OCI-LY7 (cell line): Measurements from ENCODE around the gene VSIR. TPM values are rescaled to one million over a fixed set of nuclear protein-coding genes. Genes with fewer than 3 reads are reported as not detected.

Experiments used
- Bru-seq: library from RNA; stranded (reverse); fragments of 400-500 nt; gene quantifications from one replicate; lab custom pipeline; 2021; lab: Mats Ljungman, UMichigan
- BruChase-seq, 2 experiments: library from RNA; stranded (reverse); fragments of 400-500 nt; gene quantifications; one replicate each; lab custom pipeline; 2021; lab: Mats Ljungman, UMichigan
- BruUV-seq: library from RNA; stranded (reverse); fragments of 400-500 nt; replicated peaks from 2 replicates; lab custom pipeline; 2021; lab: Mats Ljungman, UMichigan
- CTCF ChIA-PET: fragments of 300-600 bp; sonication (Branson Sonifier 250); formaldehyde crosslinking; loops from one replicate; lab custom pipeline; 2022; ENCODE audit warnings: antibody characterized with exemption; ENCODE audit not compliant: unreplicated experiment; lab: Charles Lee
- POLR2A ChIA-PET: fragments of 300-600 bp; sonication (Branson Sonifier 250); formaldehyde crosslinking; loops from one replicate; lab custom pipeline; 2022; ENCODE audit warnings: antibody characterized with exemption; lab: Charles Lee
- DNase-seq: peaks from one replicate; pipeline ENCODE4 v3.0.0-alpha.2; 2015; ENCODE audit warnings: low spot score
- H2AFZ ChIP-seq: fragments of 200-600 bp; sonication (generic), shearing (Covaris generic); 2 replicates; pipeline ENCODE4 v1.6.1; 2014; ENCODE audit warnings: mild to moderate bottlenecking, antibody characterized with exemption, low read length, moderate library complexity
- H3K27ac ChIP-seq: fragments of 200-600 bp; sonication (generic); 2 replicates; pipeline ENCODE4 v1.5.1; 2014; ENCODE audit warnings: mixed run types, low read depth, mild to moderate bottlenecking, moderate library complexity, low read length, inconsistent platforms; ENCODE audit not compliant: poor library complexity, severe bottlenecking
- H3K36me3 ChIP-seq: fragments of 200-600 bp; sonication (generic); 2 replicates; pipeline ENCODE4 v1.6.1; 2014; ENCODE audit warnings: mild to moderate bottlenecking, antibody characterized with exemption, low read length, moderate library complexity, mixed read lengths; ENCODE audit not compliant: insufficient read depth
- H3K4me1 ChIP-seq: fragments of 200-600 bp; sonication (generic); 2 replicates; pipeline ENCODE4 v1.5.1; 2014; ENCODE audit warnings: mild to moderate bottlenecking, low read length; ENCODE audit not compliant: insufficient read depth, poor library complexity, severe bottlenecking
- H3K4me2 ChIP-seq: fragments of 200-600 bp; sonication (generic); 2 replicates; pipeline ENCODE4 v1.6.1; 2014; ENCODE audit warnings: mild to moderate bottlenecking, low read length
- H3K4me3 ChIP-seq: fragments of 200-600 bp; sonication (generic); 2 replicates; pipeline ENCODE4 v1.5.1; 2014; ENCODE audit warnings: mild to moderate bottlenecking, low read depth, low read length; ENCODE audit not compliant: poor library complexity, severe bottlenecking
- H3K79me2 ChIP-seq: fragments of 200-600 bp; sonication (generic); 2 replicates; pipeline ENCODE4 v1.6.1; 2016; ENCODE audit warnings: low read depth, mild to moderate bottlenecking, low read length, moderate library complexity, mixed read lengths; ENCODE audit not compliant: insufficient read depth
- H3K9me2 ChIP-seq: fragments of 200-600 bp; sonication (generic); 2 replicates; pipeline ENCODE4 v1.6.1; 2016; ENCODE audit warnings: mild to moderate bottlenecking, low read length, mixed read lengths; ENCODE audit not compliant: insufficient read depth
- H3K9me3 ChIP-seq: fragments of 200-600 bp; sonication (generic); 2 replicates; pipeline ENCODE4 v1.6.1; 2014; ENCODE audit warnings: mild to moderate bottlenecking, mixed run types, low read length, mixed read lengths
- H4K20me1 ChIP-seq: fragments of 200-600 bp; sonication (generic); 2 replicates; pipeline ENCODE4 v1.6.1; 2014; ENCODE audit warnings: mild to moderate bottlenecking, antibody characterized with exemption, low read length, moderate library complexity, mixed read lengths; ENCODE audit not compliant: insufficient read depth
- EZH2phosphoT487 ChIP-seq: fragments of 200-600 bp; sonication (generic); IDR thresholded peaks from 2 replicates; pipeline ENCODE4 v1.6.1; 2018; ENCODE audit warnings: low read depth, borderline replicate concordance, mild to moderate bottlenecking, mixed run types, antibody characterized with exemption, low read length, moderate library complexity, mixed read lengths
- intact Hi-C: fragments of 100-400 bp; cut with micrococcal nuclease; formaldehyde crosslinking; loops from one replicate; pipeline ENCODE4 v1.10.0; 2022; ENCODE audit not compliant: unreplicated experiment
- long read RNA-seq: library from polyadenylated mRNA; stranded (forward); transcript quantifications from one replicate; pipeline ENCODE4 v2.0.0, GENCODE V29; 2022
- total RNA-seq, 2 experiments: library from RNA; depleted of rRNA in 1 of 2; stranded (reverse); fragments of >200 nt in 1 of 2; shearing (Covaris generic) in 1 of 2; gene quantifications; 2 replicates each; pipeline ENCODE4 v1.2.3, GENCODE V29; 2014 to 2022
- TF ChIP-seq, protein P1 (sequence below): fragments of 200-600 bp; sonication (generic); conservative IDR thresholded peaks from 2 replicates; pipeline ENCODE4 v1.5.1; 2014; ENCODE audit warnings: mild to moderate bottlenecking, antibody characterized with exemption, low read length, moderate library complexity, mixed read lengths

Gene VSIR
- total RNA-seq (2014; rRNA removed; shearing (Covaris generic)) (2.1 and 2.2 TPM in 2 replicates), total RNA-seq (2022) (4.9 and 9.0 TPM in 2 replicates), Bru-seq, nascent RNA (percentile 40 among the genes with signal in this experiment), BruChase-seq, experiment 1, labeled RNA remaining after a 6-hour chase (percentile 36 among the genes with signal in this experiment), BruChase-seq, experiment 2, labeled RNA remaining after a 2-hour chase (percentile 39 among the genes with signal in this experiment)
- long read RNA-seq, full-length matches to known transcripts = 22 of 24 reads
- long read RNA-seq, partial matches to known transcripts = 1 of 24 reads
- long read RNA-seq, other reads (novel, unspliced or antisense) = 1 of 24 reads

DNA sequence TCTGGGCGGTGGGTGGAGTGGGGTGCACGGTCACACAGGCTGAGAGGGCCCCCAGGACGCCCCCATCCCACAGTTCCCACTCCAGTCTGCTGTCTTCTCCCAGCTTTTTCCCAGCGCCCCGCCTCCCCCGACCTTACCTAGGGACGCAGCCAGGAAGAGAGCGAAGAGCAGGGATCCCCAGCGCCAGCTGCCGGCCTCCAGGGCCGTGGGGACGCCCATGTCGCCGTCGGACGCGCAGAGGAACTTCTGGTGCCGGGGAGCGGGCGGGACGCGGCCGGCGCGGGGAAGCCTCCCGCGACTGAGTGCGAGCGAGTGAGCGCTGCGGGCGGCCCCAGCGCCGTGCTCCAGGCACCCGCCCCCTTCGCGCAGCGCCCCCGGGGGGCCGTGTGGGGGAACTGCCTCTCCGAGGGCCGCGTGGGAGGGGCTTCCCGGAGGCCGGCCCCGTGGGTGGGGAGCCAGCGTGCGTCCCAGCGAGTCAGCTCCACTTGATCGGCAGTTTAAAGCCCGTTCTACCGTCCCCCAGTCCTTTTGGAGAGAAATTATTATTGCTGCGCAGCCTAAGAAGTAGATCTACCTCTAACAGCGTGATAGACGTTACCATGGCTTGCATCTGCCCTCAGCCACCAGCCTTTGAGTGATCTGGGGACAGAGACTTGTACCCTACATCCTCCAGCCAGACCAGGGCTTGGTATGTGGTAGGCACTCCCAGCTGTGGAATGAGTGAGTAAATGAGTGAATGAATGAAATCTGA, at the start of gene VSIR:
VSIR (minus strand) TSS at position 300 of the 751 bp plus-strand sequence; CDS start at position 219, 81 bp downstream.
- no TSS peak for BruUV-seq
- H3K4me3 ChIP-seq = peak within 1 kb of the TSS; percentile 70
- H4K20me1 ChIP-seq = no peaks in the 10 kb centered on the region
- peak within 1 kb of the TSS; percentile 94 for H3K4me2 ChIP-seq
- POLR2A ChIA-PET = interaction anchor here (0.6 to 2.0 kb wide), 8 partner anchors 19 to 97 kb away, joined by 3 to 8 read pairs (median 4); no protein-coding TSS in a partner anchor
- no peaks in the 10 kb centered on the region for H3K9me2 ChIP-seq
- peaks cover 68% of the 10 kb centered on the region for H3K4me1 ChIP-seq
- peak; percentile 89 for DNase-seq
- peak within 1 kb of the TSS; percentile 79 for H3K27ac ChIP-seq
- H3K36me3 ChIP-seq = no peaks in the 10 kb centered on the region
- TF ChIP-seq, protein P1, sequence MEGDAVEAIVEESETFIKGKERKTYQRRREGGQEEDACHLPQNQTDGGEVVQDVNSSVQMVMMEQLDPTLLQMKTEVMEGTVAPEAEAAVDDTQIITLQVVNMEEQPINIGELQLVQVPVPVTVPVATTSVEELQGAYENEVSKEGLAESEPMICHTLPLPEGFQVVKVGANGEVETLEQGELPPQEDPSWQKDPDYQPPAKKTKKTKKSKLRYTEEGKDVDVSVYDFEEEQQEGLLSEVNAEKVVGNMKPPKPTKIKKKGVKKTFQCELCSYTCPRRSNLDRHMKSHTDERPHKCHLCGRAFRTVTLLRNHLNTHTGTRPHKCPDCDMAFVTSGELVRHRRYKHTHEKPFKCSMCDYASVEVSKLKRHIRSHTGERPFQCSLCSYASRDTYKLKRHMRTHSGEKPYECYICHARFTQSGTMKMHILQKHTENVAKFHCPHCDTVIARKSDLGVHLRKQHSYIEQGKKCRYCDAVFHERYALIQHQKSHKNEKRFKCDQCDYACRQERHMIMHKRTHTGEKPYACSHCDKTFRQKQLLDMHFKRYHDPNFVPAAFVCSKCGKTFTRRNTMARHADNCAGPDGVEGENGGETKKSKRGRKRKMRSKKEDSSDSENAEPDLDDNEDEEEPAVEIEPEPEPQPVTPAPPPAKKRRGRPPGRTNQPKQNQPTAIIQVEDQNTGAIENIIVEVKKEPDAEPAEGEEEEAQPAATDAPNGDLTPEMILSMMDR = peak; percentile 87
- TF ChIP-seq EZH2phosphoT487 = no peak
- intact Hi-C loops = loop anchor here (1.0 to 5.0 kb wide), 4 partner anchors 26 to 61 kb away; no protein-coding TSS in a partner anchor
- no peaks in the 10 kb centered on the region for H3K79me2 ChIP-seq
- H3K9me3 ChIP-seq = no peaks in the 10 kb centered on the region
- H2AFZ ChIP-seq = peak within 1 kb of the TSS; percentile 66; the same call in 1 of the 2 replicates
- CTCF ChIA-PET = interaction anchor here (0.7 to 1.6 kb wide), 4 partner anchors 25 to 128 kb away, joined by 3 to 6 read pairs (median 4); no protein-coding TSS in a partner anchor

- no TSS peak for BruUV-seq
- DNase-seq = no peak
- ChIA-PET CTCF (no interaction called here), POLR2A (interaction anchor here (0.7 kb wide), 1 partner anchor 57 kb away, joined by 6 read pairs; no protein-coding TSS in a partner anchor)
- Histone ChIP-seq H3K4me2 (no peak overlapping the region), H3K9me3 (no peaks in the 10 kb centered on the region), H3K79me2 (no peaks in the 10 kb centered on the region), H3K4me1 (no peaks in the 10 kb centered on the region), H3K27ac (no peak overlapping the region), H3K9me2 (no peaks in the 10 kb centered on the region), H3K36me3 (peaks cover 98% of the 10 kb centered on the region), H4K20me1 (no peaks in the 10 kb centered on the region), H2AFZ (no peak overlapping the region), H3K4me3 (no peak overlapping the region)
- intact Hi-C loops = no loop called here
- no peak for TF ChIP-seq EZH2phosphoT487
- TF ChIP-seq, protein P1 = no peak
Measured at GRCh38 chr10:71821909-71822763, 48.8 kb upstream of the VSIR start.
